ENCODE measurements around the gene ERAS. TPM values are rescaled to one million over a fixed set of nuclear protein-coding genes. Genes with fewer than 3 reads are reported as not detected.

The ERAS gene
- total RNA-seq, 2 donors from 2014 or later = not detected

DNA sequence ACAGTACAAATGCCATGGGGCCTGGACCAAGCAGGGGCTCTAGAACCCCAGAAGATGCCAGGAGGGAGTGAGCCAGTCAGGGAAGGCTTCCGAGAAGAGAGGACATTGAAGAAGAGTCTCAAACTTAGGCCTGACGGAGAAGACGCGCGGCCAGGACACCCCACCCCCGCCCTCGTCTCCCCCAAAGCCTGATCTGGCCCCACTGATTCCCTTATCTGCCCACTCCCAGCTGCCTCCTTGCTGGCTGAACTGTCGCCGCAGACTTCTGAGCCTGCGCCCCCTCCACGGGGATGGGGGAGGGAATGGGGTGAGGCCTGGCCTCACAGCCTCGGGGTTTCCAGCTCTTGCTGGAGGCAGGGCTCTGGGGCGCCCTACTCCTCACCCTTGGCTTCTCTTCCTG is 43.5 kb upstream of the ERAS start:
- no peak overlapping the region for H3K27ac ChIP-seq
- no peak overlapping the region for H3K4me3 ChIP-seq
- H3K27me3 ChIP-seq (replicated peaks; ENCODE audit: insufficient read depth) = no peaks in the 10 kb centered on the region
- TF ChIP-seq CTCF (IDR thresholded peaks at IDR 0.05) = no peak
- ATAC-seq (ENCODE audit: insufficient number of reproducible peaks, low FRiP score, low read depth) (no peak), DNase-seq (ENCODE audit: low spot score) (no peak)
- no peaks in the 10 kb centered on the region for H3K9me3 ChIP-seq
- no peaks in the 10 kb centered on the region for H3K4me1 ChIP-seq (ENCODE audit: control insufficient read depth in 1 of 2, low read depth in 2 of 2)
- no peaks in the 10 kb centered on the region for H3K36me3 ChIP-seq

DNA sequence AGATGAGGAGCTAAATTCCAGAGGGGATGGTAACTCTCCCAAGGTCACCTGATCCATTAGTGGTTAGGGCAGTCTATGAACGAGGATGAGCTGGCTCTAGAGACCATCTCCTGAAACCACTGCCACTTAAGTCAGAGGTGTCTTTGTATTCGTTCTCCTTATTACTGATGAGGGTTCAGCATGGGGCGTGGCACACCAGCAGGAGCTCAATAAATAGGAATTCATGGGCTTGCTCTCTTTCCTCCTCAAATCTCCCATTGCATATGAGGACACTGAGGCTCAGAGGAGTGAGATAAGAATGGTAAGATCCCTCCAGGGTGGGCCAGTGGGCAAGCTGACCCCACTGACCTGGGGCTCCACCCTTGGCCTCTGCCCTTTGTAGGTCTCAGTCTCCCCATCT is 41.6 kb upstream of the ERAS start:
- H3K27me3 ChIP-seq (replicated peaks; ENCODE audit: insufficient read depth) = no peaks in the 10 kb centered on the region
- H3K27ac ChIP-seq = no peak overlapping the region
- H3K9me3 ChIP-seq = no peaks in the 10 kb centered on the region
- H3K36me3 ChIP-seq = no peaks in the 10 kb centered on the region
- no peak for TF ChIP-seq CTCF (IDR thresholded peaks at IDR 0.05)
- no peak for DNase-seq (ENCODE audit: low spot score)
- ATAC-seq (ENCODE audit: insufficient number of reproducible peaks, low FRiP score, low read depth) = no peak
- H3K4me1 ChIP-seq (ENCODE audit: control insufficient read depth in 1 of 2, low read depth in 2 of 2) = no peaks in the 10 kb centered on the region
- H3K4me3 ChIP-seq = no peak overlapping the region

DNA sequence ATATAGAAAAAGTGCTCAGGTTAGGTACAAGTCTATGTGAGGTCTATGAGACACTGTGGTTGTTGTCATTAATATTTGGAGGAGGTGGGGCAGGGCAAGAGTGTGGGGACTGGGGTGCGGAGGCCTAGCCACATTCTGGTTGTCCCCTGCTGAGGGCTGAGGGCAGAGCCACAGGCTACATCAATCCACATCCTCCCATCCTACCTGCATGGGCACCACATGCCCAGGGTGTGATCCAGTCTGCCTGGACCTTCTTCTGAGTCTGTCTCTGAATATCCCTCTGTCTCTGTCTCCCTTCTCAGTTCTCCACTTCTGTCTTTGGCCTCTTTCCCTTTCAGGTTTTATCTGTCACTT is 41.1 kb upstream of the ERAS start:
- no peaks in the 10 kb centered on the region for H3K27me3 ChIP-seq (replicated peaks; ENCODE audit: insufficient read depth)
- TF ChIP-seq CTCF (IDR thresholded peaks at IDR 0.05) = no peak
- no peak for DNase-seq (ENCODE audit: low spot score)
- H3K4me1 ChIP-seq (ENCODE audit: control insufficient read depth in 1 of 2, low read depth in 2 of 2) = no peaks in the 10 kb centered on the region
- ATAC-seq (ENCODE audit: insufficient number of reproducible peaks, low FRiP score, low read depth) = no peak
- H3K27ac ChIP-seq = no peak overlapping the region
- H3K9me3 ChIP-seq = no peaks in the 10 kb centered on the region
- H3K4me3 ChIP-seq = no peak overlapping the region
- no peaks in the 10 kb centered on the region for H3K36me3 ChIP-seq

- Histone ChIP-seq H3K4me3 (no peak overlapping the region), H3K27me3 (replicated peaks; ENCODE audit: insufficient read depth) (no peaks in the 10 kb centered on the region), H3K9me3 (no peaks in the 10 kb centered on the region), H3K27ac (no peak overlapping the region), H3K36me3 (no peaks in the 10 kb centered on the region), H3K4me1 (ENCODE audit: control insufficient read depth in 1 of 2, low read depth in 2 of 2) (no peaks in the 10 kb centered on the region)
- DNase-seq (ENCODE audit: low spot score) = no peak
- no peak for TF ChIP-seq CTCF (IDR thresholded peaks at IDR 0.05)
- no peak for ATAC-seq (ENCODE audit: insufficient number of reproducible peaks, low FRiP score, low read depth)
These were observed 40.6 kb upstream of the ERAS start for GRCh38 chrX:48785540-48786214.

DNA sequence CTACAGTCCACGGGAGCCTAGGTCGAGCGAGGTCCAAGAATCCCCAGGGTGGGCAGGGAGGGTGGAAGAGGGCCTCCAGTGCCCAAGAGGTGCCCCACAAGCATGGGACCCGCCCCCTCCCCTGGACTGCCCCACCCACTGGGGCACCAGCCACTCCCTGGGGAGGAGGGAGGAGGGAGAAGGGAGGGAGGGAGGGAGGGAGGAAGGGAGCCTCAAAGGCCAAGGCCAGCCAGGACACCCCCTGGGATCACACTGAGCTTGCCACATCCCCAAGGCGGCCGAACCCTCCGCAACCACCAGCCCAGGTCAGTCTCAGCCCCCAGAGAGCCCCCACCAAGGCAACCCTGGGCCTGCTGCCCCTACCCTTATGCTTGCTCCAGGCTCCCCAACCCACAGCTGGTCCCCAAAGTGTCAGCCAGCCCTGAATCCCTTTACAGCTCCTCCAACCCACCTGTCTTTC is 39.9 kb upstream of the ERAS start, which contains the start of gene GATA1:
TSS of gene GATA1 (plus strand) at position 250 of the 460 bp plus-strand sequence. CDS start 4,520 bp downstream, outside the sequence.
- DNase-seq (ENCODE audit: low spot score) = no peak

More for the DNA sequence above, 39.9 kb upstream of the ERAS start, which contains the start of gene GATA1:
- no peaks in the 10 kb centered on the region for H3K4me1 ChIP-seq (ENCODE audit: control insufficient read depth in 1 of 2, low read depth in 2 of 2)
- no peaks in the 10 kb centered on the region for H3K36me3 ChIP-seq
- no peak within 1 kb of the TSS for H3K27ac ChIP-seq
- no peaks in the 10 kb centered on the region for H3K27me3 ChIP-seq (replicated peaks; ENCODE audit: insufficient read depth)
- TF ChIP-seq CTCF (IDR thresholded peaks at IDR 0.05) = no peak
- ATAC-seq (ENCODE audit: insufficient number of reproducible peaks, low FRiP score, low read depth) = no peak
- H3K4me3 ChIP-seq = no peak within 1 kb of the TSS
- no peaks in the 10 kb centered on the region for H3K9me3 ChIP-seq
